ENCODE results near the gene ENTHD1.

Gene ENTHD1

GRCh38 chr22:39943337-39943736 lies 49.8 kb upstream of the ENTHD1 start:
- TF ChIP-seq ZNF704 (tag by site-specific recombination; IDR thresholded peaks at IDR 0.05) (no peak), ZNF510 (tag by site-specific recombination; IDR thresholded peaks at IDR 0.05; ENCODE audit: insufficient replicate concordance) (no peak), ZNF121 (tag by site-specific recombination; IDR thresholded peaks at IDR 0.05) (no peak), KLF10 (tag by site-specific recombination; IDR thresholded peaks at IDR 0.05) (no peak), ZNF16 (tag by site-specific recombination; IDR thresholded peaks at IDR 0.05; ENCODE audit: low read depth) (no peak), PRDM4 (tag by site-specific recombination; IDR thresholded peaks at IDR 0.05) (no peak), ZNF518A (tag by site-specific recombination; conservative IDR thresholded peaks at IDR 0.05; ENCODE audit: low read depth) (no peak), ZNF513 (tag by site-specific recombination; IDR thresholded peaks at IDR 0.05) (no peak), ZNF488 (tag by site-specific recombination; IDR thresholded peaks at IDR 0.05) (no peak), ZNF707 (tag by site-specific recombination; IDR thresholded peaks at IDR 0.05) (no peak), ZNF248 (tag by site-specific recombination; IDR thresholded peaks at IDR 0.05) (no peak), ZNF221 (tag by site-specific recombination; IDR thresholded peaks at IDR 0.05; ENCODE audit: borderline replicate concordance) (no peak), ZNF785 (tag by site-specific recombination; IDR thresholded peaks at IDR 0.05) (no peak), ZNF521 (tag by site-specific recombination; IDR thresholded peaks at IDR 0.05) (no peak), ZNF580 (tag by site-specific recombination; IDR thresholded peaks at IDR 0.05) (no peak), ZNF2 (tag by site-specific recombination; IDR thresholded peaks at IDR 0.05) (no peak)
- POLR2A ChIA-PET: interaction anchor here (0.7 to 1.0 kb wide), 2 partner anchors 11 to 170 kb away, joined by 3 to 4 read pairs; no protein-coding TSS in a partner anchor
- CTCF ChIA-PET: interaction anchor here (0.7 to 3.0 kb wide), 5 partner anchors 9 to 854 kb away, joined by 3 to 20 read pairs (median 6); no protein-coding TSS in a partner anchor

More at GRCh38 chr22:39943337-39943736, 49.8 kb upstream of the ENTHD1 start:
- Histone ChIP-seq H3K27ac (ENCODE audit: extremely low read depth, low read depth, low read length) (no peak overlapping the region), H3K4me3 (ENCODE audit: low read depth, low read length) (no peak overlapping the region), H3K36me3 (ENCODE audit: control insufficient read depth in 2 of 2, insufficient read depth in 1 of 2, low read length in 2 of 2) (no peaks in the 10 kb centered on the region), H3K4me1 (ENCODE audit: control insufficient read depth, insufficient read depth, low read length) (0 out of 2 replicates have a peak, but pooled peaks cover 3% of the 10 kb centered on the region), H3K9me3 (ENCODE audit: control insufficient read depth, insufficient read depth, low read depth, low read length) (no peaks in the 10 kb centered on the region)
